Right forelimb (tissue), 1 donor: ENCODE results near the gene NEUROG1.

ENCODE experiments used
- DNase-seq: peaks from one replicate; pipeline ENCODE4 v3.0.0-alpha.2; 2018

The NEUROG1 gene

GRCh38 chr5:135491552-135492318 is 44.0 kb downstream of the NEUROG1 start:
- no peak for DNase-seq

GRCh38 chr5:135491038-135491551 is 44.7 kb downstream of the NEUROG1 start:
- DNase-seq = no peak

- DNase-seq = no peak
These were observed 45.3 kb downstream of the NEUROG1 start for GRCh38 chr5:135490245-135491037.

- no peak for DNase-seq
These were observed 46.1 kb downstream of the NEUROG1 start for GRCh38 chr5:135489466-135490244.

DNA sequence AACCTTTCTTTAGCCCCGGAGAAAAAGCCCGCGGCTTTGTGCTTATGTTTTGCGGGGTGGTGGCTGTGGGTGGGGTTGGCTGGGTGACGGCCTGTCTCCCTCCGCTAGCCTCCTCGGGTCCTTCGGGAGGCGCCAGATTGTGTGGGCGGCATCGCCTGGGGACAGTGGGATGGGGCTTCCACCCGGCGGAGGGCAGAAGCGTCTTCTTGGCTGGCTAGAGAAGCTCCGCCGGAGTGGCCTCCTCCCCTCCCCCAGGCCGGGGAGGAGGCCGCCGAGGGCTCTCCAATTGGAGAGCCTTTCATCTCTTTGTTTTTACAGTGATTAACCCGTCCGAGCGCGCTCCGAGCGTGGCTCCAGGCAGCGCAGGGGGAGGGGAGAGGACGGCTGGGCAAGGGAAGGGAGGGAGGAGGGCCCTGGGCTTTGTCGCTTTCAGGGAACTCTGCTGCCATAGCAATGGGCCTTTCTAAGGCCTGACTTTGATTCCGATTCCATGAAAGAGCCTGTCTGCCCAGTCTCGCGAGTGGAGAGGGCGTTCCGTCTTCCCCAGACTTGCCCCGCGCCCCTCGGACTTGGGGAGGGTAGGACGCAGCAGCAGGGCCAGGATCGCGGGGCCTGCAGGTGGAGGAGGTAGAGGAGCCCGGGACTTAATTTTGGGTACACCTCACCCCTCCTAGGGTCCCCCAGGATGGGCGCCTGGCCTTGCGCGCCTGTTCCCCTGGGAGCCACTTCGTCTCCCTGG is 46.9 kb downstream of the NEUROG1 start:
- peak; percentile 56 for DNase-seq

DNA sequence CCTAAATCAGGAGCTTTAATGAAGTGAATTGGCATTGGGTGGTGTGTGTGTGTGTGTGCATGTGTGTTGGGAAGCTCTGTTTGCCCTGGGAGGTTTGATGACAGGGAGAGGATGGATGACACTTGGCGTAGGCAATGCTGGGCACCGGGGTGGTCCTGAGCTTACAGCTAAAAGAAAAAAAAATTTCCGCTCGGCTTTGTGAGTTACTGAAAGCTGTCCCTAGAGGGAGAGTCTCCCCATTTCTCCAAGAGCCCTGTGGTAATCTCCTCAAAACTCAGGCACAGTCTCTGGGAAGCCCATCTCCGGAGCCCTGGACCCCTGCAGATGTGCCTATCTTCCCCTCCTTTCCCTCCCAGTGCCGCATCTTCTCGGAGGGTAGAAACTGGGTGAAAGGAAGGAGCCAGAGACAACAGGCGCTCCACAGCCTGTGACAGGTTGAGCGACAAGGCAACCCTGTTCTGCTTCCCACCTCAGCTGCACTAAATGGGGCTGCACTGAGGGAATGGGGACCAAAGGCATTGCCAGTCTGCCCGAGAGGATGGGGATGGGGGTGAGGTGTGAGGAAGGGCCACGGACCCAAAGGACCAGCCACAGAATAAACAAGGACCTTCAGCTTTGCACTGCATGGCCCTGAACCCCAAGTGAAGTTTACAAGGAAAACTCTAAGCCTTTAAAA is 47.8 kb downstream of the NEUROG1 start:
- DNase-seq = no peak

DNA sequence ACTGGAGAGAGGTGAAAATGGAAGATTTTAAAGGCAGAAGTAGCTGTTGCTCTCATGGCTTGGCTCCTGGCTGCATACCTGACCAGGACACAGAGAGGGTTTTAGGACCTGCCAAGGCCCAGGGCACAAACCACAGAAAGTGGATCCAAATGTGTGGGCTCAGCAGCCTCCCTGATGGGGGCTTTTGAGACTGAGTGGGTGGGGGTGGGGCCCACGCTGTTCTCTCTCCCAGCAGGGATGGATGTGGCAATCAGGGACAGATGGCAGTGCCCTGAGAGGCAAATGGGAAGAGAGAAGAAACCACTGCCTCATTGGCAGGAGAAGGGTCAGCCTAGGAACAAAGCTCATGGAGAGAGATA is 48.7 kb downstream of the NEUROG1 start:
- DNase-seq = no peak

GRCh38 chr5:135486131-135487036 is 49.4 kb downstream of the NEUROG1 start:
- DNase-seq = no peak

GRCh38 chr5:135484674-135485086 is 51.1 kb downstream of the NEUROG1 start:
- no peak for DNase-seq
